ENCODE measurements around the gene ZDHHC19.

GRCh38 chr3:196184881-196185280, 26.3 kb downstream of the ZDHHC19 start:
- TF ChIP-seq CTCF (conservative IDR thresholded peaks at IDR 0.05; ENCODE audit: low read depth in 2 of 2) (no peak), JUNB (IDR thresholded peaks at IDR 0.05; ENCODE audit: unreplicated experiment) (no peak), ZNF462 (CRISPR knock-in tag; IDR thresholded peaks at IDR 0.05) (no peak), CREB1 (CRISPR knock-in tag; IDR thresholded peaks at IDR 0.05; ENCODE audit: low read depth) (no peak), POLR2AphosphoS5 (IDR thresholded peaks at IDR 0.05; ENCODE audit: low read depth) (no peak), REST (IDR thresholded peaks at IDR 0.05; ENCODE audit: unreplicated experiment) (no peak), EZH2phosphoT487 (IDR thresholded peaks at IDR 0.05; ENCODE audit: unreplicated experiment) (no peak), EZH2 (IDR thresholded peaks at IDR 0.05; ENCODE audit: low read depth, unreplicated experiment) (no peak)
